ENCODE results near the gene APBB1.

- TF ChIP-seq POLR2A (IDR thresholded peaks at IDR 0.05; ENCODE audit: low read length), result no peak
- no peak for TF ChIP-seq GATA1 (IDR thresholded peaks at IDR 0.05; ENCODE audit: low read depth, low read length)
These were observed 30.1 kb downstream of the APBB1 start for GRCh38 chr11:6388748-6389147.
